HEK293 (cell line): ENCODE measurements around the gene APBA1.

Source experiments
- CTCF ChIA-PET: fragments of 350-600 bp; formaldehyde crosslinking; extraction: SDS; loops from one replicate; lab custom pipeline; 2021; ENCODE audit warnings: antibody characterized with exemption; lab: Yijun Ruan, JAX
- POLR2A ChIA-PET: fragments of 300-600 bp; formaldehyde crosslinking; extraction: SDS; loops from one replicate; lab custom pipeline; 2020; ENCODE audit warnings: antibody characterized with exemption, inconsistent platforms; lab: Yijun Ruan, JAX
- H3K27ac ChIP-seq: fragments of 200-500 bp; sonication (Bioruptor generic); 2 replicates; pipeline ENCODE4 v1.5.1; 2014; ENCODE audit warnings: low read depth, low read length, control low read depth, inconsistent platforms; ENCODE audit errors: extremely low read depth
- H3K36me3 ChIP-seq, 2 experiments: fragments of 200-500 bp in 1 of 2; sonication (Bioruptor generic) in 1 of 2; 1 replicate in 1 of 2; 2 replicates in 1 of 2; pipeline ENCODE4 v1.5.1; 2014 to 2017; ENCODE audit warnings: inconsistent platforms in 2 of 2, low read length in 2 of 2; ENCODE audit not compliant: control insufficient read depth in 2 of 2, insufficient read depth in 1 of 2
- H3K4me1 ChIP-seq: fragments of 200-500 bp; sonication (Bioruptor generic); 2 replicates; pipeline ENCODE4 v1.5.1; 2014; ENCODE audit warnings: mild to moderate bottlenecking, low read length, inconsistent platforms; ENCODE audit not compliant: control insufficient read depth, insufficient read depth
- H3K4me3 ChIP-seq: 2 replicates; pipeline ENCODE4 v1.5.1; 2011; ENCODE audit warnings: low read depth, mild to moderate bottlenecking, control low read depth, low read length, moderate library complexity
- H3K9me3 ChIP-seq: fragments of 200-500 bp; sonication (Bioruptor generic); 2 replicates; pipeline ENCODE4 v1.5.1; 2014; ENCODE audit warnings: low read depth, low read length, inconsistent platforms; ENCODE audit not compliant: control insufficient read depth, insufficient read depth
- GLI2 ChIP-seq: fragments of 450-650 bp; formaldehyde crosslinking; IDR thresholded peaks from 2 replicates; pipeline ENCODE4; 2017; ENCODE audit warnings: missing biosample characterization, missing genetic modification characterization, low read depth, borderline replicate concordance
- GLIS2 ChIP-seq: fragments of 450-650 bp; formaldehyde crosslinking; IDR thresholded peaks from 2 replicates; pipeline ENCODE4 v1.5.1; 2016; ENCODE audit warnings: missing biosample characterization, missing genetic modification characterization
- SCRT2 ChIP-seq: fragments of 450-650 bp; formaldehyde crosslinking; IDR thresholded peaks from 2 replicates; pipeline ENCODE4 v1.5.1; 2016; ENCODE audit warnings: missing biosample characterization, missing genetic modification characterization
- SP7 ChIP-seq: fragments of 450-650 bp; formaldehyde crosslinking; IDR thresholded peaks from 2 replicates; pipeline ENCODE4 v1.5.1; 2016; ENCODE audit warnings: missing biosample characterization, missing genetic modification characterization
- TCF7L2 ChIP-seq: IDR thresholded peaks from 2 replicates; pipeline ENCODE4 v1.6.1; 2011; ENCODE audit warnings: low read depth, mild to moderate bottlenecking, inconsistent platforms, low read length, moderate library complexity, borderline replicate concordance
- ZFP3 ChIP-seq: fragments of 450-650 bp; formaldehyde crosslinking; IDR thresholded peaks from 2 replicates; pipeline ENCODE4 v1.5.1; 2016; ENCODE audit warnings: low read depth, missing biosample characterization, missing genetic modification characterization
- ZFP41 ChIP-seq: fragments of 450-650 bp; formaldehyde crosslinking; IDR thresholded peaks from 2 replicates; pipeline ENCODE4 v1.5.1; 2016; ENCODE audit warnings: missing biosample characterization, missing genetic modification characterization, borderline replicate concordance
- ZNF10 ChIP-seq: fragments of 450-650 bp; formaldehyde crosslinking; IDR thresholded peaks from 2 replicates; pipeline ENCODE4 v1.5.1; 2017; ENCODE audit warnings: missing biosample characterization, missing genetic modification characterization
- ZNF114 ChIP-seq: fragments of 450-650 bp; formaldehyde crosslinking; IDR thresholded peaks from 2 replicates; pipeline ENCODE4 v1.5.0; 2017; ENCODE audit warnings: missing biosample characterization, missing genetic modification characterization
- ZNF140 ChIP-seq: fragments of 450-650 bp; formaldehyde crosslinking; IDR thresholded peaks from 2 replicates; pipeline ENCODE4 v1.5.1; 2016; ENCODE audit warnings: missing biosample characterization, missing genetic modification characterization
- ZNF248 ChIP-seq: fragments of 450-650 bp; formaldehyde crosslinking; IDR thresholded peaks from 2 replicates; pipeline ENCODE4 v1.5.1; 2017; ENCODE audit warnings: missing biosample characterization, missing genetic modification characterization
- ZNF266 ChIP-seq: fragments of 450-650 bp; formaldehyde crosslinking; IDR thresholded peaks from 2 replicates; pipeline ENCODE4 v1.5.1; 2016; ENCODE audit warnings: missing biosample characterization, missing genetic modification characterization, low read depth
- ZNF335 ChIP-seq: fragments of 450-650 bp; formaldehyde crosslinking; conservative IDR thresholded peaks from 2 replicates; pipeline ENCODE4 v1.5.1; 2016; ENCODE audit warnings: missing biosample characterization, missing genetic modification characterization
- ZNF366 ChIP-seq: fragments of 450-650 bp; formaldehyde crosslinking; conservative IDR thresholded peaks from 2 replicates; pipeline ENCODE4 v1.5.1; 2016; ENCODE audit warnings: missing biosample characterization, missing genetic modification characterization
- ZNF394 ChIP-seq: fragments of 450-650 bp; formaldehyde crosslinking; IDR thresholded peaks from 2 replicates; pipeline ENCODE4 v1.5.1; 2016; ENCODE audit warnings: missing biosample characterization, missing genetic modification characterization, mild to moderate bottlenecking, moderate library complexity, borderline replicate concordance
- ZNF416 ChIP-seq: fragments of 450-650 bp; formaldehyde crosslinking; IDR thresholded peaks from 2 replicates; pipeline ENCODE4 v1.5.1; 2016; ENCODE audit warnings: missing biosample characterization, missing genetic modification characterization
- ZNF423 ChIP-seq: fragments of 450-650 bp; formaldehyde crosslinking; IDR thresholded peaks from 2 replicates; pipeline ENCODE4 v1.5.1; 2016; ENCODE audit warnings: missing biosample characterization, missing genetic modification characterization
- ZNF426 ChIP-seq: fragments of 450-650 bp; formaldehyde crosslinking; IDR thresholded peaks from 2 replicates; pipeline ENCODE4 v1.5.1; 2017; ENCODE audit warnings: missing biosample characterization, missing genetic modification characterization, mild to moderate bottlenecking, inconsistent platforms, moderate library complexity
- ZNF501 ChIP-seq: fragments of 450-650 bp; formaldehyde crosslinking; IDR thresholded peaks from 2 replicates; pipeline ENCODE4 v1.5.1; 2016; ENCODE audit warnings: missing biosample characterization, missing genetic modification characterization
- ZNF544 ChIP-seq: fragments of 450-650 bp; formaldehyde crosslinking; IDR thresholded peaks from 2 replicates; pipeline ENCODE4 v1.5.0; 2017; ENCODE audit warnings: missing biosample characterization, missing genetic modification characterization
- ZNF555 ChIP-seq: fragments of 450-650 bp; formaldehyde crosslinking; conservative IDR thresholded peaks from 2 replicates; pipeline ENCODE4 v1.5.1; 2017; ENCODE audit warnings: missing biosample characterization, mild to moderate bottlenecking, missing genetic modification characterization, inconsistent platforms
- ZNF664 ChIP-seq: fragments of 450-650 bp; formaldehyde crosslinking; IDR thresholded peaks from 2 replicates; pipeline ENCODE4 v1.5.1; 2016; ENCODE audit warnings: missing biosample characterization, missing genetic modification characterization
- ZNF670 ChIP-seq: fragments of 450-650 bp; formaldehyde crosslinking; IDR thresholded peaks from 2 replicates; pipeline ENCODE4 v1.5.1; 2016; ENCODE audit warnings: missing biosample characterization, missing genetic modification characterization, low read depth
- ZNF776 ChIP-seq: fragments of 450-650 bp; formaldehyde crosslinking; IDR thresholded peaks from 2 replicates; pipeline ENCODE4 v1.5.0; 2017; ENCODE audit warnings: missing biosample characterization, missing genetic modification characterization, borderline replicate concordance
- ZNF791 ChIP-seq: fragments of 450-650 bp; formaldehyde crosslinking; IDR thresholded peaks from 2 replicates; pipeline ENCODE4 v1.5.1; 2016; ENCODE audit warnings: missing biosample characterization, missing genetic modification characterization
- TF ChIP-seq, protein P1 (sequence below): fragments of 450-650 bp; formaldehyde crosslinking; IDR thresholded peaks from 2 replicates; pipeline ENCODE4 v1.5.1; 2017; ENCODE audit warnings: missing biosample characterization, missing genetic modification characterization
- TF ChIP-seq, protein P2 (sequence below): fragments of 450-650 bp; formaldehyde crosslinking; optimal IDR thresholded peaks from 2 replicates; pipeline ENCODE3; 2016; ENCODE audit warnings: missing biosample characterization, mild to moderate bottlenecking, missing genetic modification characterization
- TF ChIP-seq, protein P3 (sequence below): fragments of 450-650 bp; formaldehyde crosslinking; IDR thresholded peaks from 2 replicates; pipeline ENCODE4 v1.5.1; 2016; ENCODE audit warnings: missing biosample characterization, missing genetic modification characterization

APBA1 gene

DNA sequence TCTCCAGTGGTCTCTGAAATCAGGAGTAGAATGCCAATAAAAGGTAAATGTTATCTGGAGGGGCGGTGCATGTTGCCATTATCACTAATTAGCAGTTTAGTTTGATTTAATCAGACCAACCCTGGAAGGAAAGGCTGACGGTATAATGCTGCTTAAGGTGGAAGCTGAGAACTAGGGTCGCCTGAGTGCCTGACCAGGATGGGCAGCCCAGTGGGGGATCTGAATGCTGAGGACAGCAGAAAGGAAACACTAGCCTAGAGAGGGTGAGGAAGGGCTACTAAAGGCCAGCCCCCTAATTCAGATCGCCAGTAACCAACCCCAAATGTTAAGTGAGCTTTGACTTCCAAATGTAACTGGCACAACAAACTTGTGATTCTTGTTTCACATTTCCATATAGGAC, 172.2 kb downstream of the APBA1 start:
- H3K27ac ChIP-seq, result no peak overlapping the region
- H3K4me1 ChIP-seq, result no peaks in the 10 kb centered on the region
- no peak overlapping the region for H3K4me3 ChIP-seq
- TF ChIP-seq ZNF670 (tag by site-specific recombination) (no peak), ZNF664 (tag by site-specific recombination) (no peak), ZNF544 (tag by site-specific recombination) (no peak), ZNF140 (tag by site-specific recombination) (no peak), ZNF366 (tag by site-specific recombination) (no peak), ZNF335 (tag by site-specific recombination) (no peak), ZNF114 (no peak), TCF7L2 (no peak), ZNF426 (tag by site-specific recombination) (no peak), ZNF248 (tag by site-specific recombination) (no peak), ZFP3 (tag by site-specific recombination) (no peak), SCRT2 (tag by site-specific recombination) (no peak), SP7 (tag by site-specific recombination) (no peak), ZNF423 (tag by site-specific recombination) (no peak), ZFP41 (tag by site-specific recombination) (no peak)
- TF ChIP-seq, protein P1, sequence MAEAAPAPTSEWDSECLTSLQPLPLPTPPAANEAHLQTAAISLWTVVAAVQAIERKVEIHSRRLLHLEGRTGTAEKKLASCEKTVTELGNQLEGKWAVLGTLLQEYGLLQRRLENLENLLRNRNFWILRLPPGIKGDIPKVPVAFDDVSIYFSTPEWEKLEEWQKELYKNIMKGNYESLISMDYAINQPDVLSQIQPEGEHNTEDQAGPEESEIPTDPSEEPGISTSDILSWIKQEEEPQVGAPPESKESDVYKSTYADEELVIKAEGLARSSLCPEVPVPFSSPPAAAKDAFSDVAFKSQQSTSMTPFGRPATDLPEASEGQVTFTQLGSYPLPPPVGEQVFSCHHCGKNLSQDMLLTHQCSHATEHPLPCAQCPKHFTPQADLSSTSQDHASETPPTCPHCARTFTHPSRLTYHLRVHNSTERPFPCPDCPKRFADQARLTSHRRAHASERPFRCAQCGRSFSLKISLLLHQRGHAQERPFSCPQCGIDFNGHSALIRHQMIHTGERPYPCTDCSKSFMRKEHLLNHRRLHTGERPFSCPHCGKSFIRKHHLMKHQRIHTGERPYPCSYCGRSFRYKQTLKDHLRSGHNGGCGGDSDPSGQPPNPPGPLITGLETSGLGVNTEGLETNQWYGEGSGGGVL (tag by site-specific recombination), result no peak
- TF ChIP-seq, all 188 proteins: peak for 0
- ChIA-PET CTCF (interaction anchor here (1.3 kb wide), 1 partner anchor 77 kb away, joined by 3 read pairs; no protein-coding TSS in a partner anchor), POLR2A (interaction anchor here (0.5 kb wide), 1 partner anchor 262 kb away, joined by 3 read pairs; no protein-coding TSS in a partner anchor)
- Histone ChIP-seq H3K36me3 (no peaks in the 10 kb centered on the region), H3K9me3 (no peaks in the 10 kb centered on the region)

DNA sequence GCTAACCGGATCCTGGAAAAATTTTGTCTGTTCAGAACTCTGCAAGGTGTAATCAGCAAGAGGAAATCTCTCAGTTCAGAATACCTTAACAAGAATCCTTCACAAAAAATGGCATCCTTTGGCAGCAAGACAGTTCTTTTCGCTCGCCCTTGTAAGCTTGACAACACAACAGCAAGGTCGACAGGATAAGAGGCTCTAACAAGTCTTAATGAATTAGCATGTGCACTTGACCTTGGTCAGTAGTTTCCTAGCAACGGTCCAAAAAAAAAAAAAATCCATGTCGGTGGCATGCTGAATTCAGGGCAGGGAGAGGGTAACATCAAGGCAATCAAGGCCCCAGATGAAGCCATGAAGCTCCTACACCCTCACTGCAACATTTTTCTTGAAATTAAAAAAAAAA, 172.8 kb downstream of the APBA1 start:
- POLR2A ChIA-PET, result no interaction called here
- H3K4me1 ChIP-seq, result no peaks in the 10 kb centered on the region
- CTCF ChIA-PET, result no interaction called here
- H3K36me3 ChIP-seq, result no peaks in the 10 kb centered on the region
- no peak overlapping the region for H3K27ac ChIP-seq
- no peak for TF ChIP-seq ZNF394
- TF ChIP-seq ZNF501 (tag by site-specific recombination), result no peak
- no peak for TF ChIP-seq SCRT2 (tag by site-specific recombination)
- TF ChIP-seq ZNF791 (tag by site-specific recombination), result no peak
- TF ChIP-seq ZNF416, result no peak
- no peak for TF ChIP-seq ZNF555 (tag by site-specific recombination)
- TF ChIP-seq, protein P2, sequence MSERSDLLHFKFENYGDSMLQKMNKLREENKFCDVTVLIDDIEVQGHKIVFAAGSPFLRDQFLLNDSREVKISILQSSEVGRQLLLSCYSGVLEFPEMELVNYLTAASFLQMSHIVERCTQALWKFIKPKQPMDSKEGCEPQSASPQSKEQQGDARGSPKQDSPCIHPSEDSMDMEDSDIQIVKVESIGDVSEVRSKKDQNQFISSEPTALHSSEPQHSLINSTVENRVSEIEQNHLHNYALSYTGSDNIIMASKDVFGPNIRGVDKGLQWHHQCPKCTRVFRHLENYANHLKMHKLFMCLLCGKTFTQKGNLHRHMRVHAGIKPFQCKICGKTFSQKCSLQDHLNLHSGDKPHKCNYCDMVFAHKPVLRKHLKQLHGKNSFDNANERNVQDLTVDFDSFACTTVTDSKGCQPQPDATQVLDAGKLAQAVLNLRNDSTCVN, result no peak
- TF ChIP-seq ZNF266 (tag by site-specific recombination), result no peak
- no peak for TF ChIP-seq ZNF10 (tag by site-specific recombination)
- no peak for TF ChIP-seq GLIS2
- no peak for TF ChIP-seq ZNF776 (tag by site-specific recombination)
- TF ChIP-seq GLI2 (tag by site-specific recombination), result no peak
- TF ChIP-seq, protein P3, sequence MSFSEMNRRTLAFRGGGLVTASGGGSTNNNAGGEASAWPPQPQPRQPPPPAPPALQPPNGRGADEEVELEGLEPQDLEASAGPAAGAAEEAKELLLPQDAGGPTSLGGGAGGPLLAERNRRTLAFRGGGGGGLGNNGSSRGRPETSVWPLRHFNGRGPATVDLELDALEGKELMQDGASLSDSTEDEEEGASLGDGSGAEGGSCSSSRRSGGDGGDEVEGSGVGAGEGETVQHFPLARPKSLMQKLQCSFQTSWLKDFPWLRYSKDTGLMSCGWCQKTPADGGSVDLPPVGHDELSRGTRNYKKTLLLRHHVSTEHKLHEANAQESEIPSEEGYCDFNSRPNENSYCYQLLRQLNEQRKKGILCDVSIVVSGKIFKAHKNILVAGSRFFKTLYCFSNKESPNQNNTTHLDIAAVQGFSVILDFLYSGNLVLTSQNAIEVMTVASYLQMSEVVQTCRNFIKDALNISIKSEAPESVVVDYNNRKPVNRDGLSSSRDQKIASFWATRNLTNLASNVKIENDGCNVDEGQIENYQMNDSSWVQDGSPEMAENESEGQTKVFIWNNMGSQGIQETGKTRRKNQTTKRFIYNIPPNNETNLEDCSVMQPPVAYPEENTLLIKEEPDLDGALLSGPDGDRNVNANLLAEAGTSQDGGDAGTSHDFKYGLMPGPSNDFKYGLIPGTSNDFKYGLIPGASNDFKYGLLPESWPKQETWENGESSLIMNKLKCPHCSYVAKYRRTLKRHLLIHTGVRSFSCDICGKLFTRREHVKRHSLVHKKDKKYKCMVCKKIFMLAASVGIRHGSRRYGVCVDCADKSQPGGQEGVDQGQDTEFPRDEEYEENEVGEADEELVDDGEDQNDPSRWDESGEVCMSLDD (tag by site-specific recombination), result no peak
- TF ChIP-seq, all 188 proteins: peak for 0
- no peak overlapping the region for H3K4me3 ChIP-seq
- no peaks in the 10 kb centered on the region for H3K9me3 ChIP-seq
